Keratinocyte (primary cell): ENCODE results near the gene PITPNC1.

Experiments
- EZH2 ChIP-seq: IDR thresholded peaks from one replicate; pipeline ENCODE4 v1.6.1; 2012; ENCODE audit warnings: inconsistent platforms, mild to moderate bottlenecking, low read length, moderate library complexity
- TF ChIP-seq, protein P1 (sequence below), 3 experiments: IDR thresholded peaks in 1 of 3; conservative IDR thresholded peaks in 1 of 3; optimal IDR thresholded peaks in 1 of 3; 2 replicates in 2 of 3; 3 replicates in 1 of 3; pipeline versions ENCODE3 to v1.5.1; 2011; ENCODE audit warnings: low read length in 3 of 3, mild to moderate bottlenecking in 3 of 3, moderate library complexity in 2 of 3, control low read depth in 1 of 3, inconsistent platforms in 1 of 3; ENCODE audit not compliant: insufficient read depth in 2 of 3; ENCODE audit errors: extremely low read depth in 1 of 3

DNA sequence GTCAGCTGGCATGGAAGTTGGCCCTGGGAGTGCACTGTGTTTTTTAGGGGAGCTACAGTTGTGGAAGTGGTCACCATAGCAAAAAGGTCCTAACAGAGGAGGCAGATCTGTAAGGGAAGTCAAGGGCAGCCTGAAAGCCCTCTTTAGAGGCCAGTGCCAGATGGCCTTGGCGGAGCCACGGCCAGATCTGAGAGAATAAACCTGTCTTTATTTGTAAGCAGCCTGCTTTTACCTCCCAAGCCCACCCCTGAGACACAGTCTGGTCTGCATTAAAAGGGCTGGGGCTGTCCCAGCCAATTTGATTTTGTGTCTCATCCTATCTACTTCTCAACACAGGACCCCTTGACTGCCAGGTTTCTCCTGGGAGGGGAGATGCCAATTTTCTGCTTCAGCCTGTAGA lies 289.6 kb downstream of the PITPNC1 start:
- TF ChIP-seq, protein P1, sequence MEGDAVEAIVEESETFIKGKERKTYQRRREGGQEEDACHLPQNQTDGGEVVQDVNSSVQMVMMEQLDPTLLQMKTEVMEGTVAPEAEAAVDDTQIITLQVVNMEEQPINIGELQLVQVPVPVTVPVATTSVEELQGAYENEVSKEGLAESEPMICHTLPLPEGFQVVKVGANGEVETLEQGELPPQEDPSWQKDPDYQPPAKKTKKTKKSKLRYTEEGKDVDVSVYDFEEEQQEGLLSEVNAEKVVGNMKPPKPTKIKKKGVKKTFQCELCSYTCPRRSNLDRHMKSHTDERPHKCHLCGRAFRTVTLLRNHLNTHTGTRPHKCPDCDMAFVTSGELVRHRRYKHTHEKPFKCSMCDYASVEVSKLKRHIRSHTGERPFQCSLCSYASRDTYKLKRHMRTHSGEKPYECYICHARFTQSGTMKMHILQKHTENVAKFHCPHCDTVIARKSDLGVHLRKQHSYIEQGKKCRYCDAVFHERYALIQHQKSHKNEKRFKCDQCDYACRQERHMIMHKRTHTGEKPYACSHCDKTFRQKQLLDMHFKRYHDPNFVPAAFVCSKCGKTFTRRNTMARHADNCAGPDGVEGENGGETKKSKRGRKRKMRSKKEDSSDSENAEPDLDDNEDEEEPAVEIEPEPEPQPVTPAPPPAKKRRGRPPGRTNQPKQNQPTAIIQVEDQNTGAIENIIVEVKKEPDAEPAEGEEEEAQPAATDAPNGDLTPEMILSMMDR (optimal IDR thresholded peaks at IDR 0.05 in 1 of 3, IDR thresholded peaks at IDR 0.05 in 1 of 3, conservative IDR thresholded peaks at IDR 0.05 in 1 of 3; ENCODE audit: extremely low read depth in 1 of 3, insufficient read depth in 2 of 3, low read length in 3 of 3), result no peak
- no peak for TF ChIP-seq EZH2
